K562 (cell line): Measurements from ENCODE around the gene HERPUD2. TPM values are rescaled to one million over a fixed set of nuclear protein-coding genes. Genes with fewer than 3 reads are reported as not detected.
A peak's percentile ranks its signal among the peaks of the same experiment; 100 is the strongest.
"Not testable (repeated sequence)": the region's sequence is repeated elsewhere in the genome, so short reads cannot be mapped to it uniquely, and the experiment has no call there.

Source experiments
- ATAC-seq: fragments of 200-7000 bp; cut with Tn5 transposase; 3 replicates; pipeline ENCODE4 v1.9.1; 2020; ENCODE audit warnings: moderate library complexity
- BruUV-seq: library from RNA; stranded (reverse); fragments of 400-500 nt; replicated peaks from 2 replicates; lab custom pipeline; 2021; lab: Mats Ljungman, UMichigan
- CTCF ChIA-PET: fragments of 300-600 bp; formaldehyde crosslinking; extraction: SDS; loops from one replicate; lab custom pipeline; 2021; ENCODE audit warnings: low intra/inter-chr PET ratio; lab: Yijun Ruan, JAX
- POLR2A ChIA-PET: fragments of 300-600, 350-650 bp; sonication (Branson Sonifier 250); formaldehyde crosslinking; extraction: SDS; loops from one replicate; lab custom pipeline; 2021; ENCODE audit warnings: antibody characterized with exemption, inconsistent platforms; lab: Yijun Ruan, JAX
- DNase-seq, 4 experiments: peaks; one replicate each; pipeline versions ENCODE4 v3.0.0 to v3.0.0-alpha.2; 2011 to 2018; ENCODE audit warnings: low spot score in 3 of 4, mixed read lengths in 3 of 4; ENCODE audit errors: extremely low read depth in 1 of 4
- FAIRE-seq: peaks from 2 replicates; lab custom pipeline; 2011; peaks lifted over from hg19 to GRCh38; lab: Jason Lieb, UNC
- H2AFZ ChIP-seq: 2 replicates; pipeline ENCODE4 v1.6.0; 2011; ENCODE audit warnings: low read depth, low read length, control low read depth, inconsistent platforms
- H3K27ac ChIP-seq: fragments of 200-600 bp; 3 replicates; pipeline ENCODE4 v1.8.0; 2011; ENCODE audit warnings: low read depth, mild to moderate bottlenecking, control low read depth, inconsistent platforms, low read length, moderate library complexity, mixed read lengths; ENCODE audit errors: extremely low read depth
- H3K27me3 ChIP-seq, 2 experiments: fragments of 300-600 bp in 1 of 2; 2 replicates in 1 of 2; 3 replicates in 1 of 2; pipeline versions ENCODE4 v1.6.0 to v1.8.0; 2011; ENCODE audit warnings: inconsistent platforms in 2 of 2, low read length in 2 of 2, mild to moderate bottlenecking in 1 of 2, mixed read lengths in 1 of 2, moderate library complexity in 1 of 2; ENCODE audit not compliant: control insufficient read depth in 2 of 2, insufficient read depth in 2 of 2
- H3K36me3 ChIP-seq: fragments of 300-600 bp; 3 replicates; pipeline ENCODE4 v1.8.0; 2011; ENCODE audit warnings: mild to moderate bottlenecking, low read length, inconsistent platforms; ENCODE audit not compliant: control insufficient read depth, insufficient read depth
- H3K4me1 ChIP-seq, 2 experiments: fragments of 200-600 bp in 1 of 2; replicated peaks in 1 of 2; 2 replicates in 1 of 2; 3 replicates in 1 of 2; pipeline versions ENCODE4 v1.5.1 to v1.8.0; 2011; ENCODE audit warnings: inconsistent platforms in 2 of 2, low read length in 2 of 2, mild to moderate bottlenecking in 1 of 2, mixed read lengths in 1 of 2, moderate library complexity in 1 of 2; ENCODE audit not compliant: control insufficient read depth in 2 of 2, insufficient read depth in 2 of 2
- H3K4me2 ChIP-seq: 2 replicates; pipeline ENCODE4 v1.6.1; 2011; ENCODE audit warnings: low read length, control low read depth, inconsistent platforms, mixed read lengths; ENCODE audit not compliant: insufficient read depth
- H3K4me3 ChIP-seq: fragments of 200-600 bp; sonication (generic), shearing (Covaris generic); 2 replicates; pipeline ENCODE4 v1.5.1; 2016; ENCODE audit warnings: control low read depth, inconsistent platforms
- H3K79me2 ChIP-seq: fragments of 200-600 bp; 3 replicates; pipeline ENCODE4 v1.8.0; 2011; ENCODE audit warnings: low read length, inconsistent platforms; ENCODE audit not compliant: control insufficient read depth, insufficient read depth
- H3K9ac ChIP-seq, 2 experiments: 2 replicates each; pipeline versions ENCODE4 v1.6.0 to v1.6.1; 2011; ENCODE audit warnings: low read depth in 2 of 2, low read length in 2 of 2, control low read depth in 1 of 2, inconsistent platforms in 1 of 2, mild to moderate bottlenecking in 1 of 2, mixed read lengths in 1 of 2; ENCODE audit not compliant: insufficient read depth in 1 of 2
- H3K9me1 ChIP-seq: one replicate; pipeline ENCODE4 v1.6.0; 2011; ENCODE audit warnings: inconsistent platforms, mild to moderate bottlenecking, low read length, moderate library complexity; ENCODE audit not compliant: control insufficient read depth, insufficient read depth
- H3K9me3 ChIP-seq: replicated peaks from 2 replicates; pipeline ENCODE4 v1.5.1; 2011; ENCODE audit warnings: low read depth, low read length, inconsistent platforms; ENCODE audit not compliant: control insufficient read depth, insufficient read depth
- H4K20me1 ChIP-seq: replicated peaks from 2 replicates; pipeline ENCODE4 v1.6.1; 2011; ENCODE audit warnings: low read length, inconsistent platforms, mixed read lengths; ENCODE audit not compliant: control insufficient read depth, insufficient read depth
- CBFA2T2 ChIP-seq: fragments of 450-650 bp; conservative IDR thresholded peaks from 2 replicates; pipeline ENCODE4 v1.6.1; 2017; ENCODE audit warnings: mild to moderate bottlenecking
- CBFA2T3 ChIP-seq: fragments of 450-650 bp; IDR thresholded peaks from 2 replicates; pipeline ENCODE4 v1.6.1; 2017
- SMARCE1 ChIP-seq: fragments of 450-650 bp; IDR thresholded peaks from 2 replicates; pipeline ENCODE4 v1.7.1; 2016; ENCODE audit warnings: mild to moderate bottlenecking
- TBP ChIP-seq: optimal IDR thresholded peaks from 2 replicates; pipeline ENCODE3; 2011; ENCODE audit warnings: low read depth, low read length, improper control_type of control experiment
- ZBED1 ChIP-seq: IDR thresholded peaks from 2 replicates; pipeline ENCODE4 v1.6.1; 2014
- ZBTB33 ChIP-seq: sonication (generic); formaldehyde crosslinking; IDR thresholded peaks from 2 replicates; pipeline ENCODE4 v1.8.1; 2023; ENCODE audit warnings: mild to moderate bottlenecking, missing genetic modification reagents
- WGBS: fragments of 100-300 bp; shearing (Covaris generic); methylation state at CpG from one replicate; pipeline ENCODE4 v1.1.6; 2016; ENCODE audit warnings: low coverage, mixed read lengths; ENCODE audit not compliant: insufficient coverage; ENCODE audit errors: missing lambda C conversion rate; 5-methylcytosine and 5-hydroxymethylcytosine counted together
- in situ Hi-C: fragments of 300-500 bp; cut with MboI; formaldehyde crosslinking; loops from 4 replicates; pipeline ENCODE4 v1.15.0; 2018; ENCODE audit warnings: inconsistent platforms, mixed read lengths
- intact Hi-C: fragments of 100-400 bp; cut with micrococcal nuclease; formaldehyde crosslinking; loops from 2 replicates; pipeline ENCODE4 v1.14.2; 2022
- polyA plus RNA-seq, 8 experiments: library from polyadenylated mRNA; depleted of rRNA in 4 of 8; stranded (reverse) in 5 of 8; unstranded in 3 of 8; fragments of >200 nt; fragmentation: Nextera tagmentation in 2 of 8; fragmentation: Illumina TruSeq in 1 of 8; extraction: Ambion mirVana in 2 of 8; extraction: Trizol in 1 of 8; gene quantifications; 2 replicates each; pipeline versions ENCODE4 v1.2.1 to v1.2.3, GENCODE V29; 2011 to 2014; ENCODE audit warnings: inconsistent platforms in 1 of 8, missing spikeins in 1 of 8
- total RNA-seq, 7 experiments: library from RNA; depleted of rRNA in 6 of 7; stranded (reverse); fragments of >200 nt in 6 of 7; fragmentation: Illumina TruSeq in 2 of 7; extraction: Trizol in 2 of 7; gene quantifications; 2 replicates each; pipeline versions ENCODE4 v1.2.1 to v1.2.3, GENCODE V29; 2011 to 2021; ENCODE audit warnings: low replicate concordance in 1 of 7

HERPUD2 gene
- total and polyA plus RNA-seq, 9 of the 15 experiments (the other 6 are each of a cell fraction or from before 2014, with no cell fraction given) = 4.1 to 28.5 (median 12.3) TPM

- POLR2A ChIA-PET = interaction anchor here (1.1 to 1.8 kb wide), 3 partner anchors 14 to 280 kb away, joined by 3 to 5 read pairs (median 3); partner anchors contain the start of gene SEPTIN7
- no peaks in the 10 kb centered on the region for H4K20me1 ChIP-seq
- H2AFZ ChIP-seq = no peak overlapping the region
- TF ChIP-seq CBFA2T3 (peak; percentile 16; the same call in 1 of the 2 replicates), CBFA2T2 (0 out of 2 replicates have a peak, but pooled peaks have one; percentile 21), TBP (no peak), ZBED1 (no peak)
- TF ChIP-seq, all 486 proteins: peak for 2
- Histone ChIP-seq H3K9me1 (no peaks in the 10 kb centered on the region), H3K4me1 (peaks cover 6 to 15% of the 10 kb centered on the region in 2 experiments; a peak in 4 of 5 replicates), H3K27me3 (no peaks in the 10 kb centered on the region), H3K4me3 (peak overlapping the region; percentile 59), H3K4me2 (peak overlapping the region; percentile 75), H3K79me2 (peaks cover 92% of the 10 kb centered on the region), H3K9ac (no peak overlapping the region; a peak in 1 of 4 replicates), H3K36me3 (no peaks in the 10 kb centered on the region), H3K27ac (peak overlapping the region; percentile 43; the same call in 2 of the 3 replicates), H3K9me3 (no peaks in the 10 kb centered on the region)
- in situ Hi-C loops (no loop called here), intact Hi-C loops (no loop called here)
- CTCF ChIA-PET = no interaction called here
- DNase-seq = peak in 2 of 4 experiments; percentile 20 to 36
- BruUV-seq = no TSS peak
- WGBS = 0% methylated on average over 1 of the region's 1 CpG
- no peak for ATAC-seq
- no peak for FAIRE-seq
Measured at GRCh38 chr7:35691366-35691765, 3.6 kb downstream of the HERPUD2 start.

GRCh38 chr7:35690614-35691013 is 4.3 kb downstream of the HERPUD2 start:
- peak overlapping the region; percentile 75; the same call in 1 of the 2 replicates for H3K4me2 ChIP-seq
- H3K4me3 ChIP-seq, in situ Hi-C loops, POLR2A ChIA-PET, H3K9me3 ChIP-seq, CTCF ChIA-PET, FAIRE-seq, H3K27ac ChIP-seq, H2AFZ ChIP-seq, H3K9ac ChIP-seq, intact Hi-C loops, H3K27me3 ChIP-seq, ATAC-seq, H3K36me3 ChIP-seq, DNase-seq, H4K20me1 ChIP-seq, H3K9me1 ChIP-seq, BruUV-seq: not testable (repeated sequence)
- peaks cover 6 to 11% of the 10 kb centered on the region in 2 experiments; a peak in 3 of 5 replicates for H3K4me1 ChIP-seq
- TF ChIP-seq ZBTB33 = peak; percentile 76
- 0 out of 2 replicates have a peak, but pooled peaks have one; percentile 12 for TF ChIP-seq SMARCE1
- H3K79me2 ChIP-seq = peaks cover 85% of the 10 kb centered on the region
- 41% methylated on average over 10 of the region's 10 CpGs for WGBS
